ENCODE results near the gene NXPH3. TPM values are rescaled to one million over a fixed set of nuclear protein-coding genes. Genes with fewer than 3 reads are reported as not detected.

The NXPH3 gene
- total RNA-seq, 1 donor from 2014 or later: 0.79 TPM

DNA sequence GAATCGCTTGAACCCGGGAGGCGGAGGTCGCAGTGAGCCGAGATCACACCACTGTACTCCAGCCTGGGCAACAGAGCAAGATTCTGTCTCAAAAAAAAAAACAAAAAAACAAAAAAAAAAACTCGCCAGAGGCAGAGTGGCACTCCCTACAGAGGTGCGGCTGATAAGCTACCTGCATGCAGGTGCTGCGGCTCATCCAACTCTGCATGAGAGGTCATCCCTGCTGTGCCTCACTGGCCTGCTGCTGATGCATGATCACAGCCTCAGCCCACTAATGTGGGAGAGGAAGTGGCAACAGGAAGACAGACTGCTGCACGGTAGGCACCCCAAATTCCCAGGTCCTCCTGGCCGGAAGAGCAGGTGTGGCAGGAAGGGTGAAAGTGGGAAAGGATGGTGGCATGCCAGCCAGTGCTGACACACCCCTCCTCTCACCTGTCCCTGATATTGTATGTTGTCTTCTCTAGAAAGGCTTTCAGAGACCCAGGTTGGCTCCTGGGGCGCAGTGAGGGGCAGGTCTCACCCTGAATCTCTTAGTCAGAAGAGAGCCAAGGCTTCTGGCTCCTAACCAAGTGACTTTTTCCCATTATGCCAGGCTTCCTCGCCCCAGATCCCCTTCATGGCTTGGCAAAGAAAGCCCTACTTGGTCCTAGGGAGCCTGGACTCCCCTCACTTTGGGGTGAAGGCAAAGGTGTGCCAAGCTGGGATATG, 11.8 kb downstream of the NXPH3 start:
- Mint-ChIP-seq H3K27me3 (ENCODE audit: low read depth) (no peaks in the 10 kb centered on the region), H3K36me3 (ENCODE audit: low read depth) (no peaks in the 10 kb centered on the region)
- no peak for TF ChIP-seq CTCF (conservative IDR thresholded peaks at IDR 0.05)

DNA sequence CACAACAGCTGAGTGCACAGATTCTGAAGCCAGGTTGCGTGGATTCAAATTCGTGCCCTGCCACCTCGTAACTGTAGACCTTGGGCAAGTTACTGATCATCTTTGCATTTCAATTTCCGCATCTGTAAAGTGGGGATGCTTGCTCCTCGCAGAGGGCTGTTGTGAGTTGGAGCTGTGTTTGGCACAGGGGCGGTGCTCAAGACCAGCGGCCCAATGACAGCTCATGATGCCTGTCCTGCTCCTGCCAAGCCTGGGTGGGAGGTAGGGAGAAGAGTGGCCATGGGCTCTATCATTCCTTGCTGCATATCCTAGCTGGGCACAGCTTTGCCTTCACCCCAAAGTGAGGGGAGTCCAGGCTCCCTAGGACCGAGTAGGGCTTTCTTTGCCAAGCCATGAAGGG, 12.6 kb downstream of the NXPH3 start:
- TF ChIP-seq CTCF (conservative IDR thresholded peaks at IDR 0.05): no peak
- DNase-seq (ENCODE audit: low read depth, low spot score): no peak
- Mint-ChIP-seq H3K9me3 (no peaks in the 10 kb centered on the region), H3K27ac (ENCODE audit: unreplicated experiment) (no peak overlapping the region), H3K4me1 (no peaks in the 10 kb centered on the region), H3K27me3 (ENCODE audit: low read depth) (no peaks in the 10 kb centered on the region), H3K4me3 (no peak overlapping the region), H3K36me3 (ENCODE audit: low read depth) (no peaks in the 10 kb centered on the region)

More for the DNA sequence above, 11.8 kb downstream of the NXPH3 start:
- H3K4me3 Mint-ChIP-seq: no peak overlapping the region
- no peak for DNase-seq (ENCODE audit: low read depth, low spot score)
- no peak overlapping the region for H3K27ac Mint-ChIP-seq (ENCODE audit: unreplicated experiment)
- no peaks in the 10 kb centered on the region for H3K9me3 Mint-ChIP-seq
- no peaks in the 10 kb centered on the region for H3K4me1 Mint-ChIP-seq

GRCh38 chr17:49588726-49589576, 13.3 kb downstream of the NXPH3 start:
- no peak for DNase-seq (ENCODE audit: low read depth, low spot score)
- no peaks in the 10 kb centered on the region for H3K9me3 Mint-ChIP-seq
- no peak overlapping the region for H3K4me3 Mint-ChIP-seq
- TF ChIP-seq CTCF (conservative IDR thresholded peaks at IDR 0.05): no peak
- H3K4me1 Mint-ChIP-seq: no peaks in the 10 kb centered on the region
- no peaks in the 10 kb centered on the region for H3K36me3 Mint-ChIP-seq (ENCODE audit: low read depth)
- H3K27ac Mint-ChIP-seq (ENCODE audit: unreplicated experiment): peak overlapping the region; percentile 81
- no peaks in the 10 kb centered on the region for H3K27me3 Mint-ChIP-seq (ENCODE audit: low read depth)

DNA sequence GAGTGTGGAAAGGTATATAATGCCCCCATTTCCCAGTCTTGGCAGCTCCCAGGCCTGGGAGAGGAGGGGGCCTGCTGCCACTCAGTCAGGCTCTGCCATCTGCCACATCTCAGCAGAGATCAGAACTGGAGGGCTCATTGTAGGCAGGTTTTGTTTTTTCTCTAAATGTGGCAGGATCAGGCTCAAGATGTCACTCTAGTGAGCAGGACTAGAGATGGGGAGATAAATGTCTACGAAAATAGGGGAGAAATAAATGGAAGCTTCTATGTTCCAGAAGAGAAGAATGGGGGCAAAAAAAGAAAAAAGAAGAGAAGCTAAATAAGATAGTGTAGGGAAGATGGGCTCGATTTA, 13.9 kb downstream of the NXPH3 start:
- Mint-ChIP-seq H3K27ac (ENCODE audit: unreplicated experiment) (peak overlapping the region; percentile 44), H3K36me3 (ENCODE audit: low read depth) (no peaks in the 10 kb centered on the region)

DNA sequence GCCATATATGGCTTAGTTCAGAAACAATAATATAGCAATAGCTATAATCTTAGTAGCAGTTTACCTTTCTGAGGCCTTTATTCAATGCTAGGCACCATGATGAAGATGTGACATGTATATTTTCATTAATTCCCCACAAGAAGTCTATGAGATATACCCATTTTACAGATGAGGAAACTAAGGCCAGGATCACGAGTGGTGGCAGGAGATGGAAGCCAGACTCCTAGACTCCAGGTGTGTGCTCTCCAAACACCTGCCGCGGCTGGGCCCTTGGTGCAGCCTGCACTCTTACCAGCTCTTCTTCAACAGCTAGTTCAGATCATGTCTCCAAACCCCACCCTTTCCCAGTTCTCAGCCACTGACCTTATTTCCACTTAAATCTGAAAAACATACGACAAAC, 15.2 kb downstream of the NXPH3 start:
- no peak for TF ChIP-seq CTCF (conservative IDR thresholded peaks at IDR 0.05)
- H3K27me3 Mint-ChIP-seq (ENCODE audit: low read depth): no peaks in the 10 kb centered on the region
- no peak overlapping the region for H3K27ac Mint-ChIP-seq (ENCODE audit: unreplicated experiment)
- H3K9me3 Mint-ChIP-seq: no peaks in the 10 kb centered on the region
- no peak for DNase-seq (ENCODE audit: low read depth, low spot score)
- H3K4me3 Mint-ChIP-seq: no peak overlapping the region
- H3K4me1 Mint-ChIP-seq: no peaks in the 10 kb centered on the region
- H3K36me3 Mint-ChIP-seq (ENCODE audit: low read depth): no peaks in the 10 kb centered on the region

More for the DNA sequence above, 13.9 kb downstream of the NXPH3 start:
- no peaks in the 10 kb centered on the region for H3K4me1 Mint-ChIP-seq
- H3K4me3 Mint-ChIP-seq: no peak overlapping the region
- TF ChIP-seq CTCF (conservative IDR thresholded peaks at IDR 0.05): no peak
- H3K9me3 Mint-ChIP-seq: no peaks in the 10 kb centered on the region
- H3K27me3 Mint-ChIP-seq (ENCODE audit: low read depth): no peaks in the 10 kb centered on the region
- DNase-seq (ENCODE audit: low read depth, low spot score): no peak
